Urothelium cell line (cell line): ENCODE results near the gene OR1D5.
"Not testable (repeated sequence)": the region's sequence is repeated elsewhere in the genome, so short reads cannot be mapped to it uniquely, and the experiment has no call there.

Experiments
- DNase-seq: peaks from one replicate; pipeline ENCODE4 v3.0.0; 2011; ENCODE audit warnings: low spot score, mixed read lengths
- FAIRE-seq: peaks from 2 replicates; lab custom pipeline; 2011; peaks lifted over from hg19 to GRCh38; lab: Jason Lieb, UNC

OR1D5 gene

GRCh38 chr17:3063507-3063906 is at the start of gene OR1D5:
OR1D5 (minus strand) TSS chr17:3063607; CDS start chr17:3063607, 0 bp downstream.
- not testable (repeated sequence) for DNase-seq, FAIRE-seq

- no peak for DNase-seq
- no peak for FAIRE-seq
These were observed 40.9 kb upstream of the OR1D5 start, which contains the start of gene OR1D2 for GRCh38 chr17:3104322-3104721. OR1D2 (minus strand) TSS chr17:3104422; CDS start chr17:3092996, 11,426 bp downstream.

- not testable (repeated sequence) for DNase-seq, FAIRE-seq
These were observed 10.4 kb upstream of the OR1D5 start for GRCh38 chr17:3073850-3074249.

- not testable (repeated sequence) for DNase-seq, FAIRE-seq
These were observed 1.8 kb upstream of the OR1D5 start for GRCh38 chr17:3065192-3065591.

GRCh38 chr17:3062824-3063377 is 506 bp downstream of the OR1D5 start:
- DNase-seq, FAIRE-seq: not testable (repeated sequence)

DNA sequence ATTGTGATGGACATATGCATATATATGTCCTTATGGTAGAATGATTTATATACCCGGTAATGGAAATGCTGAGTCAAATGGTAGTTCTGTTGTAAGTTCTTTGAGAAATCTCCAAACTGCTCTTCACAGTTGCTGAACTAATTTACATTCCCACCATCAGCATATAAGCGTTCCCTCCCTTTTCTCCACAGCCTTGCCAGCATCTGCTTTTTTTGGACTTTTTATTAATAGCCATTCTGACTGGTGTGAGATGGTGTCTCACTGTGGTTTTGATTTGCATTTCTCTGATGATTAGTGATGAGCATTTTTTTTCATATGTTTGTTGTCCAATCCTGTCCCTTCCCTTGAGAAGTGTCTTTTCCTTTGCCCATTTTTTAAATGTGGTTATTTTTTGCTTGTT is 8.5 kb downstream of the OR1D5 start:
- FAIRE-seq, DNase-seq: not testable (repeated sequence)

GRCh38 chr17:3049705-3050295 is 13.6 kb downstream of the OR1D5 start:
- no peak for FAIRE-seq
- peak; percentile 10 for DNase-seq

- DNase-seq, result peak; percentile 94
- FAIRE-seq, result no peak
These were observed 14.5 kb downstream of the OR1D5 start for GRCh38 chr17:3048727-3049471.

- DNase-seq (no peak), FAIRE-seq (no peak)
These were observed 16.7 kb downstream of the OR1D5 start for GRCh38 chr17:3046753-3047152.

DNA sequence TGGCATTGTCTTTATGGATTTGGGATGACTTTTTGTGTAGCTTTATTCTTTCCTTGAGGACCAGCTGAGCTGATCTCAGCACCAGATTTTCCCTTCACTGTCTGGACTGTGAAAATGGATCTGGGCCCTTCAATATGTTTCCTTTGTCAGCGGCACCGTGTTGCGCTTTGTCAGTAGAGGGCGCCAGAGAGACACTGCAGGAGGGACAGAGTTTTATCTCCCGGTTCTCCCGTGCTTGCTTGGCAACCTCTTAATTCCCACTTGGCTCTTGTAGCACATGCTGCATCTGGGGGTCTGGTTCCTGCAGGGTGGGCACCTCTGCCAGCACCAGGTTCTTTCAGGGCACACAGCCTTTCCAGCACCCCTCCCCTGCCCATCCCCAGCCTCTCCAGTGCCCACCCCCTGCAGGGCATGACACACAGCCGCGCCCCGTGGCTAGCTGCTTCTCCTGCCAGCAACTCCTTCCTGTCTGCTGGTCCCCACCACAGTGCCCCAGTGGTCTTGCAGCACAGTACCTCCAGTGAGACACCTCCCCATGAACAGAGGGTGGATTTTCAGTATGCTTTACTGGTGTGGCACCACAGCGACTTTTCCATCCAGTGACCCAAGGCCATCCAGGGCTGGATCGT is 19.6 kb downstream of the OR1D5 start:
- DNase-seq (no peak), FAIRE-seq (no peak)

DNA sequence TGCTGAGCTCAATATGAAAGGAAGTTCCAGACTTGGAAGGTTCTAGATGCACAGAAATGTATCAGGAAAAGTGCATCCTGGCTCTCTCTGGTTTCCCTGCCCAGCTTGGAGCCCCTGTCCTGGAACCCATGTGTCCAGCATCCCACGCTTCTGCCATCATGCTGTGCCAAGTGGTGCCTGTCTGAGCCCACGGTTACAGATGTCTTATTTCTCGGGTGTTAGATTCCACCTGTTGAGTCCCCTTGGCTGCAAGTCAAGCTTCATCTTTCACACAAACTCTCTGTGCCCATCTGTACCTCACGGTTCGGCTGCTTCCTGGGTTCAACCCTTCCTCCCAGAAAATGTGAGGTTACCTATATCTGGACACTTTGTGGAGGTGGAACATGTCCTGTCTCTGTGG is 22.5 kb downstream of the OR1D5 start:
- no peak for DNase-seq
- FAIRE-seq, result no peak

DNA sequence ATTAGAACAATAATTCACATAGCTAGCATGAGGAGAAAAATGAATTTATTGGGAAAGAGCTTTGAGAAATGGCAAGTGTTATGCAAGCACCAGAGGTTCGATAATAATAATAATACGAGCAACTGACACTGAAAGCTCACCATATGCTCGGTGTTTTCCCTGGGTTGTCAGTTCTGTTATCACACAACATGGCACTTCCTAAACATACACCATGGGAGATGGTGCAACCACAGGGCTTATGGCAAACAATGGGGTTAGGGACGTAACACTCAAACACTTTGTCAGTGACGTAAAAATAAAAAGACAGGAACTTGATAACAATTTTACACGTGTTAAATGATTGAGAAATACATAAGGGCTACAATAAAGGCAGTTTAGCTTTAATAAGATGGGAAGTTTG is 23.7 kb downstream of the OR1D5 start:
- no peak for DNase-seq
- FAIRE-seq, result no peak

- FAIRE-seq, result no peak
- no peak for DNase-seq
These were observed 24.5 kb downstream of the OR1D5 start for GRCh38 chr17:3038941-3039340.

DNA sequence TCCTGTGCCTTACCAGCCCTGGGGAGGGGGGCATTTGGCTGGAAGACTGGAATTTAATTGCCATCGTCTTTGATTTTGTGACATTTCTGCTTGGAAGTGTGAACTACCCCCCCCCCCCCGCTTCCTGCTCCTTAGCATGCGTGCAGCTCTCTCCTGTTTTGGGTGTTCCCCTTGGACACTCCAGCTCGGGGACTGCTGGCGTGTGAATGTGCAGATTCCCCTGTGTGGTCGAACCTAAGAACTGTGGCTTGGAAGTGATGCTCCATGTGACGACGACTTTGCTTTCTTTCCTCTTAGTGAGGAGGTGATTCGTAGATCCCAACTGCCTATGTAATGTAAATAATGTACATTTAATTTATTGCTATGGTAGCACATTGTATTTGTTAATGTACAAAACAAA is 26.1 kb downstream of the OR1D5 start:
- FAIRE-seq, result no peak
- no peak for DNase-seq

GRCh38 chr17:3036800-3037199 is 26.6 kb downstream of the OR1D5 start:
- no peak for FAIRE-seq

GRCh38 chr17:3035968-3036280 is 27.5 kb downstream of the OR1D5 start:
- DNase-seq (no peak), FAIRE-seq (no peak)

More at GRCh38 chr17:3036800-3037199, 26.6 kb downstream of the OR1D5 start:
- no peak for DNase-seq

DNA sequence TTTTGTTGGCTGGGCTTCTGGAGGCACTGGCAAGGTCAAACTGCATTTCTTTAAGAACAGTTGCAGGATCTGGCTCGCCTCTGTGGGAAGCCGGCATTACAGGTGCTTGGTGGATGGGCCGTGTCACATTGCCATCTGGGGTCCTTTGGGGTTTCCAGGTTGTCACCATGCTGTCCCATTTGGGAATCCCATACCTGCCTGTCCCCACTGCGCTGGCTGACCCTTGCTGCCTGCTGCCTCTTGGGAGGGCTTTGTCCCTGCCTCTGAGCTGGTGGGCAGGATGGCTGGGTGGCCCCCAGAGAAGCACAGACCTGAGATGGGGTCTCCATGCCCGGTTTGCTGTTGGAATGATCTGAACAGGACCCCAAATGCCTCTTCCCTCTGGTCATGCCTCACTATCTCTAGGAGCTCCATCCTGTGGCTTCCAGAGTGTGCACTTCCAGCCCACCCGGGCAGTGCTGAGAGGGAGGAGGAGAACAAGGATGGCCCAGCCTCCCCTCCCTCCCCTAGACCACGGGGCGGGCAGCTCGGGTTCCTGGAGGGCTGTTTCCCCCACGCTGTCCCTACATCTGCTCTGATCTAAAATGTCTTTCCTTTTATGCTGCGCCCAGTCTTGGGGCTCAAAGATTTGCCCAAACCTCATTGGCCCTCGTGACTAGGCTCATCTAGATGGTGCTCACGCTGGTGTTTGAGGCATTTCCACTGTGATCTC is 28.0 kb downstream of the OR1D5 start:
- FAIRE-seq (no peak), DNase-seq (no peak)

GRCh38 chr17:3034578-3034920 is 28.9 kb downstream of the OR1D5 start:
- DNase-seq (no peak), FAIRE-seq (no peak)

GRCh38 chr17:3033741-3034577 is 29.4 kb downstream of the OR1D5 start:
- FAIRE-seq (no peak), DNase-seq (no peak)

- FAIRE-seq (no peak), DNase-seq (no peak)
These were observed 30.2 kb downstream of the OR1D5 start for GRCh38 chr17:3033248-3033640.
